Thyroid gland (tissue), 4 donors: Measurements from ENCODE around the gene AGPAT2. TPM values are rescaled to one million over a fixed set of nuclear protein-coding genes. Genes with fewer than 3 reads are reported as not detected.

ENCODE experiments used
- DNase-seq, 2 donors: peaks; one replicate each; pipeline ENCODE4 v3.0.0-alpha.2; 2019
- H3K27ac ChIP-seq, 3 donors: fragments of 200-600 bp; sonication (generic); 1 replicate in 2 of 3; 2 replicates in 1 of 3; pipeline ENCODE4 v1.5.1; 2016 to 2019; ENCODE audit warnings: mild to moderate bottlenecking in 1 of 3, moderate library complexity in 1 of 3
- H3K27me3 ChIP-seq: fragments of 200-600 bp; sonication (generic); one replicate; pipeline ENCODE4 v1.5.1; 2019
- H3K36me3 ChIP-seq, 2 donors: fragments of 200-600 bp; sonication (generic); one replicate each; pipeline ENCODE4 v1.5.1; 2016 to 2019
- H3K4me1 ChIP-seq, 2 donors: fragments of 200-600 bp; sonication (generic); one replicate each; pipeline ENCODE4 v1.5.1; 2017 to 2019
- H3K4me3 ChIP-seq, 3 donors: fragments of 200-600 bp; sonication (generic); replicated peaks in 1 of 3; 1 replicate in 2 of 3; 2 replicates in 1 of 3; pipeline ENCODE4 v1.5.1; 2016; ENCODE audit warnings: mild to moderate bottlenecking in 1 of 3
- H3K9me3 ChIP-seq: fragments of 200-600 bp; sonication (generic); one replicate; pipeline ENCODE4 v1.5.1; 2017
- CTCF ChIP-seq, 6 experiments: fragments of 200-600 bp in 3 of 6; fragments of 450-650 bp in 3 of 6; sonication (generic) in 3 of 6; IDR thresholded peaks; one replicate each; pipeline ENCODE4 v1.5.1; 2016 to 2019; ENCODE audit warnings: antibody characterized with exemption in 6 of 6, mild to moderate bottlenecking in 2 of 6, inconsistent platforms in 1 of 6, moderate library complexity in 1 of 6
- POLR2A ChIP-seq, 2 donors: fragments of 450-650 bp; IDR thresholded peaks; one replicate each; pipeline ENCODE4 v1.6.1; 2017; ENCODE audit warnings: antibody characterized with exemption in 2 of 2, mild to moderate bottlenecking in 2 of 2, moderate library complexity in 1 of 2
- WGBS, 2 donors: methylation state at CpG; one replicate each; pipeline ENCODE4 v1.1.5; 2017; 5-methylcytosine and 5-hydroxymethylcytosine counted together
- intact Hi-C: fragments of 100-400 bp; cut with DNase I; formaldehyde crosslinking; loops from one replicate; pipeline ENCODE4 v1.15.1; 2023
- total RNA-seq, 4 donors: library from RNA; depleted of rRNA; stranded (reverse); fragments of >200 nt; gene quantifications; one replicate each; pipeline ENCODE4 v1.2.3, GENCODE V29; 2016

Gene AGPAT2
- total RNA-seq, 4 donors from 2014 or later: 58.6 to 78.7 (median 72.0) TPM

DNA sequence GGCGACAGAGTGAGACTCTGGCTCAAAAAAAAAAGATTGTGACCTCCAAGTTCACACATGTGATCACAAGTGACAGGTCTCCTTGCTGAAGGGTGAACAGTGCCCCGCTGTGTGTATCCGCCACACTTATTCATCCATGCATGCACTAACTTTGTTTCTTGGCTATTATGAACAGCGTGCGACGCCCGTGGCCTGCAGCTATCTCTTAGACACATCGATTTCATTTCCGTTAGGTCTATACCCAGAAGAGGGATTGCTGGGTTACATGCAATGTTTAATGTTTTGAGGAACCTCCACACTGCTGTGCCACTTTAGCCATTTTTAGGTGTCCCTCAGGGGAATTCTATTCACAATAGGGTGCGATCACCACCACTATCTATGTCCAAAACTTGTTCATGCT, 36.6 kb downstream of the AGPAT2 start:
- no peaks in the 10 kb centered on the region for H3K36me3 ChIP-seq
- intact Hi-C loops: no loop called here
- no peaks in the 10 kb centered on the region for H3K27me3 ChIP-seq
- DNase-seq: no peak
- H3K4me3 ChIP-seq: no peak overlapping the region
- TF ChIP-seq POLR2A (IDR thresholded peaks at IDR 0.05): no peak
- TF ChIP-seq CTCF (IDR thresholded peaks at IDR 0.05): no peak
- WGBS, 2 donors: 83 to 91% methylated on average over 10 of the region's 10 CpGs
- no peak overlapping the region for H3K27ac ChIP-seq
- H3K4me1 ChIP-seq: no peaks in the 10 kb centered on the region
- no peaks in the 10 kb centered on the region for H3K9me3 ChIP-seq

DNA sequence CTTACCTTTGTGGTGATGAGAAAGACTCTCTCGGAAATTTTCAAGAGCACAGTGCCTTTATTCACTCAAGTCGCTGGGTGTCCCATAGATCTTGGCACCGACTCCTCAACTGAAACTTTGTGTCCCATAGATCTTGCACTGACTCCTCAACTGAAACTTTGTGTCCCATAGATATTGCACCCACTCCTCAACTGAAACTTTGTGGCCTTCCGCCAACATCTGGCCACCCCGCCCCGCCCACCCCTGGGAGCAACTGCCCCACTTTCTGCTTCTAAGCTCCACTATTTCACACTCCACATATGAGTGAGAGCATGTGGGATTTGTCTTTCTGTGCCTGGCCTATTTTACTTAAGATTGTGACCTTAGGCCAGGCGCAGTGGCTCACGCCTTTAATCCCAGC, 37.2 kb downstream of the AGPAT2 start:
- H3K27ac ChIP-seq: peak overlapping the region in 1 of 3 donors; percentile 41
- no peak for TF ChIP-seq POLR2A (IDR thresholded peaks at IDR 0.05)
- TF ChIP-seq CTCF (IDR thresholded peaks at IDR 0.05): no peak
- 92 to 95% methylated on average over 8 of the region's 8 CpGs for WGBS, 2 donors

GRCh38 chr9:136648751-136649150, 38.5 kb downstream of the AGPAT2 start:
- Histone ChIP-seq H3K27me3 (no peaks in the 10 kb centered on the region), H3K36me3 (no peaks in the 10 kb centered on the region), H3K27ac (peak overlapping the region in 1 of 3 donors; percentile 61), H3K4me1 (peaks cover 11 to 12% of the 10 kb centered on the region in 2 donors), H3K9me3 (no peaks in the 10 kb centered on the region), H3K4me3 (no peak overlapping the region)
- TF ChIP-seq CTCF (IDR thresholded peaks at IDR 0.05): no peak
- TF ChIP-seq POLR2A (IDR thresholded peaks at IDR 0.05): no peak
- WGBS, 2 donors: 49 to 55% methylated on average over 9 to 16 of the region's 16 CpGs
- intact Hi-C loops: no loop called here
- DNase-seq: peak; percentile 34

More for the DNA sequence above, 37.2 kb downstream of the AGPAT2 start:
- Histone ChIP-seq H3K27me3 (no peaks in the 10 kb centered on the region), H3K4me3 (no peak overlapping the region), H3K36me3 (no peaks in the 10 kb centered on the region), H3K4me1 (no peaks in the 10 kb centered on the region), H3K9me3 (no peaks in the 10 kb centered on the region)
- intact Hi-C loops: no loop called here
- DNase-seq: no peak

DNA sequence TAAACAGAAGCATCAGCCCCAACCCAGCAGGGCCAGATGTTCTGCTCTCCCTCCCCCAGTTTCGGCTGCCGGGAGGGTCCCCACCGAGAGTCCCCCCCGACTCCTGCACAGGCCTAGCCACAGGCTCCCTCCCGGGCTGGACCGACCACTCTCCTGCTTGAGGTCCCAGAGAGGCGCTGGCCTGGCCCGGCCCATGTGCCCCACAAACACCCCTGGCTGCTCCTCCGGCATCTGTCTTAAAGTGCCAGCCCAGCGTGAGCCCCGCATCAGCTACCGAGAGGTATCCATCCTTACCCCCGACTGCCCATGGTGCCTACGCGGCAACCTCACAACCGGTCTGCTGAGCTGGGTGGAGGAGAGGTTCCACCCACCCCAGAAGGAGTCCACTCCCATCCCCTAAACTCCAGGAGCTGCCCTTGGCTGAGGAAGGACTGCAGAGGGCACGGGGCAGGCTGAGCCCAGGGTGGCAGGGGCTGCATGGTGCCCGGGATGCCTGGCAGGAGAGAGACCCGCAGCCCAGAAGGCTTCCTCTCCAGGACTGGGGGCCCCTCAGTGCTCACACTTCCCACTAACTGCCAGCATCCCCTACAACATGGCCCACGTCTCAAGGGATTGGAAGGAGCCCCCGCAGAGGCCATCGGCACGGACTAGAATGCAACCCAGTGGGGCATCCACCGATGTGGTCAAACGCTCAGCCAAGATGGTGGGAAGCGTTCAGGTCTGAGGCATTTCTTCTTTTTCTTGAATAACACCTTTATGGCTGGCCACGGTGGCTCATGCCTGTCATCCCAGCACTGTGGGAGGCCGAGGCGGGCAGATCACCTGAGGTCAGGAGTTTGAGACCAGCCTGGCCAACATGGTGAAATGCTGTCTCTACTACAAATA, 40.2 kb downstream of the AGPAT2 start:
- WGBS, 2 donors: 76% methylated on average over 14 to 20 of the region's 29 CpGs
- intact Hi-C loops: no loop called here
- no peaks in the 10 kb centered on the region for H3K27me3 ChIP-seq
- H3K4me1 ChIP-seq: peaks cover 11 to 12% of the 10 kb centered on the region in 2 donors
- TF ChIP-seq POLR2A (IDR thresholded peaks at IDR 0.05) (no peak), CTCF (IDR thresholded peaks at IDR 0.05) (no peak)
- H3K9me3 ChIP-seq: no peaks in the 10 kb centered on the region
- peak overlapping the region in 2 of 3 donors; percentile 28 to 40 for H3K27ac ChIP-seq
- no peaks in the 10 kb centered on the region for H3K36me3 ChIP-seq
- DNase-seq: no peak
- H3K4me3 ChIP-seq: peak overlapping the region in 1 of 3 donors; percentile 9
